HEK293 (cell line): Measurements from ENCODE around the gene IQCE.

Experiments
- MZF1 ChIP-seq: fragments of 450-650 bp; formaldehyde crosslinking; IDR thresholded peaks from 2 replicates; pipeline ENCODE4 v1.5.1; 2017; ENCODE audit warnings: missing biosample characterization, missing genetic modification characterization, borderline replicate concordance
- TCF7L2 ChIP-seq: IDR thresholded peaks from 2 replicates; pipeline ENCODE4 v1.6.1; 2011; ENCODE audit warnings: low read depth, mild to moderate bottlenecking, inconsistent platforms, low read length, moderate library complexity, borderline replicate concordance
- ZNF133 ChIP-seq: fragments of 450-650 bp; formaldehyde crosslinking; IDR thresholded peaks from 2 replicates; pipeline ENCODE4 v1.5.1; 2016; ENCODE audit warnings: missing biosample characterization, missing genetic modification characterization
- ZNF335 ChIP-seq: fragments of 450-650 bp; formaldehyde crosslinking; conservative IDR thresholded peaks from 2 replicates; pipeline ENCODE4 v1.5.1; 2016; ENCODE audit warnings: missing biosample characterization, missing genetic modification characterization
- ZNF341 ChIP-seq: fragments of 450-650 bp; formaldehyde crosslinking; IDR thresholded peaks from 2 replicates; pipeline ENCODE4; 2016; ENCODE audit warnings: low read depth, missing biosample characterization, missing genetic modification characterization
- ZNF37A ChIP-seq: fragments of 450-650 bp; IDR thresholded peaks from 2 replicates; pipeline ENCODE4 v1.5.1; 2018; ENCODE audit warnings: missing biosample characterization, missing genetic modification characterization
- ZNF404 ChIP-seq: fragments of 450-650 bp; formaldehyde crosslinking; IDR thresholded peaks from 2 replicates; pipeline ENCODE4 v1.5.1; 2017; ENCODE audit warnings: missing biosample characterization, missing genetic modification characterization
- ZNF416 ChIP-seq: fragments of 450-650 bp; formaldehyde crosslinking; IDR thresholded peaks from 2 replicates; pipeline ENCODE4 v1.5.1; 2016; ENCODE audit warnings: missing biosample characterization, missing genetic modification characterization
- ZNF530 ChIP-seq: fragments of 450-650 bp; formaldehyde crosslinking; IDR thresholded peaks from 2 replicates; pipeline ENCODE4 v1.5.1; 2016; ENCODE audit warnings: low read depth, missing biosample characterization, missing genetic modification characterization
- ZNF544 ChIP-seq: fragments of 450-650 bp; formaldehyde crosslinking; IDR thresholded peaks from 2 replicates; pipeline ENCODE4 v1.5.0; 2017; ENCODE audit warnings: missing biosample characterization, missing genetic modification characterization
- ZNF549 ChIP-seq: fragments of 450-650 bp; IDR thresholded peaks from 2 replicates; pipeline ENCODE4 v1.5.1; 2018; ENCODE audit warnings: missing biosample characterization, missing genetic modification characterization, mild to moderate bottlenecking, inconsistent platforms, moderate library complexity
- ZNF610 ChIP-seq: fragments of 450-650 bp; formaldehyde crosslinking; IDR thresholded peaks from 2 replicates; pipeline ENCODE4 v1.5.1; 2016; ENCODE audit warnings: missing biosample characterization, missing genetic modification characterization, borderline replicate concordance
- ZNF621 ChIP-seq: fragments of 450-650 bp; formaldehyde crosslinking; IDR thresholded peaks from 2 replicates; pipeline ENCODE4 v1.5.1; 2017; ENCODE audit warnings: missing biosample characterization, missing genetic modification characterization
- ZNF629 ChIP-seq: fragments of 450-650 bp; formaldehyde crosslinking; IDR thresholded peaks from 2 replicates; pipeline ENCODE4 v1.5.1; 2017; ENCODE audit warnings: missing biosample characterization, missing genetic modification characterization
- ZNF654 ChIP-seq: fragments of 450-650 bp; formaldehyde crosslinking; IDR thresholded peaks from 2 replicates; pipeline ENCODE4 v1.5.1; 2016; ENCODE audit warnings: low read depth, missing biosample characterization, missing genetic modification characterization
- ZNF768 ChIP-seq: fragments of 450-650 bp; formaldehyde crosslinking; IDR thresholded peaks from 2 replicates; pipeline ENCODE4 v1.5.1; 2018; ENCODE audit warnings: missing biosample characterization, mild to moderate bottlenecking, missing genetic modification characterization
- ZSCAN16 ChIP-seq: fragments of 450-650 bp; formaldehyde crosslinking; IDR thresholded peaks from 2 replicates; pipeline ENCODE4 v1.5.1; 2016; ENCODE audit warnings: missing biosample characterization, missing genetic modification characterization
- ZSCAN30 ChIP-seq: fragments of 450-650 bp; IDR thresholded peaks from 2 replicates; pipeline ENCODE4 v1.5.1; 2018; ENCODE audit warnings: missing biosample characterization, mild to moderate bottlenecking, missing genetic modification characterization, moderate library complexity
- ZXDB ChIP-seq: fragments of 450-650 bp; formaldehyde crosslinking; IDR thresholded peaks from 2 replicates; pipeline ENCODE4 v1.5.1; 2016; ENCODE audit warnings: missing biosample characterization, missing genetic modification characterization
- TF ChIP-seq, protein P1 (sequence below): fragments of 450-650 bp; formaldehyde crosslinking; IDR thresholded peaks from 2 replicates; pipeline ENCODE4 v1.5.1; 2016; ENCODE audit warnings: missing biosample characterization, missing genetic modification characterization
- TF ChIP-seq, protein P2 (sequence below): fragments of 450-650 bp; formaldehyde crosslinking; IDR thresholded peaks from 2 replicates; pipeline ENCODE4 v1.5.1; 2017; ENCODE audit warnings: missing biosample characterization, missing genetic modification characterization
- TF ChIP-seq, protein P3 (sequence below): fragments of 450-650 bp; formaldehyde crosslinking; IDR thresholded peaks from 2 replicates; pipeline ENCODE4 v1.5.1; 2016; ENCODE audit warnings: missing biosample characterization, missing genetic modification characterization
- TF ChIP-seq, protein P4 (sequence below): fragments of 450-650 bp; formaldehyde crosslinking; IDR thresholded peaks from 2 replicates; pipeline ENCODE4 v1.5.1; 2016; ENCODE audit warnings: missing biosample characterization, missing genetic modification characterization, borderline replicate concordance
- TF ChIP-seq, protein P5 (sequence below): fragments of 450-650 bp; formaldehyde crosslinking; IDR thresholded peaks from 2 replicates; pipeline ENCODE4 v1.5.1; 2016; ENCODE audit warnings: missing biosample characterization, missing genetic modification characterization

The IQCE gene

DNA sequence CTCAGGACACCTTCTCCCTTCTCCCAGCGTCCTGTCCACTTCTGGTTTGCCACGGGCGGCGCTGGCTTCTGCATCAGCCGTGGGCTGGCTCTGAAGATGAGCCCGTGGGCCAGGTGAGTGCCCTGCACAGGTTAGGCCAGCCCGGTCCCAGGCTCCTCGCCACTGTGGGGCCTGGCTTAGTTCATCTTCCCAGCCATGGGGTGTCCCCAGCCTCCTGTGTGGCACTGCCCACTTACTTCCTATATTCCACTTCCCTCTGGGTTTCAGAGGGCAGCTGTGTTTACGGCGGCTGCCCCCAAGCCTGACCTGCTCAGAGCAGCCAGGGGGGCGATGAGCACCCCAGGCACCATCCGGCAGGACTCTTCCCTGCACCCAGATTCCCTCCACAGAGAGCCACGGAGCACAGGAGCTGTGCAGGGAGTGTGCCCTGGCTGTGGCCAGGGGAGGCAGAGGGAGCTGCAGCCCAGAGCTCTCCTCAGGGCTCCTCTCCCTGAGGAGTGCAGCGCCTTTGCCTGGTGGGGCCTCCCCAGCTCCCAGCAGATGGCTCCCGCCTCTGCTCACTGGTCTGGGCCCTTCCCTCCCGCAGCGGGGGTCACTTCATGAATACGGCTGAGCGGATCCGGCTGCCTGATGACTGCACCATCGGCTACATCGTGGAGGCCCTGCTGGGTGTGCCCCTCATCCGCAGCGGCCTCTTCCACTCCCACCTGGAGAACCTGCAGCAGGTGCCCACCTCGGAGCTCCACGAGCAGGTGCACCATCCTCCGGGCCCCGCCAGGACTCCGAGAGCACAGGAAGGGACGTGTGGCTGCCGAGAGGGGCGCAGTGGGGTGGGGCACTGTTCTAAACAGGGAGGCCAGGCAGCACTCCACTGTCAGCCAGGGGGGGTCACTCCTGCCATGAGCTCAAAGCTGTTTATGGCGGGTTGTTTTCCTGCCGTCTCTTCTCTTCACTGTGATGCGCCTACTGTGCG, 32.8 kb upstream of the IQCE start (continued):
- TF ChIP-seq ZNF610, result no peak
- TF ChIP-seq ZXDB (tag by site-specific recombination), result no peak
- no peak for TF ChIP-seq ZNF404
- TF ChIP-seq, protein P1, sequence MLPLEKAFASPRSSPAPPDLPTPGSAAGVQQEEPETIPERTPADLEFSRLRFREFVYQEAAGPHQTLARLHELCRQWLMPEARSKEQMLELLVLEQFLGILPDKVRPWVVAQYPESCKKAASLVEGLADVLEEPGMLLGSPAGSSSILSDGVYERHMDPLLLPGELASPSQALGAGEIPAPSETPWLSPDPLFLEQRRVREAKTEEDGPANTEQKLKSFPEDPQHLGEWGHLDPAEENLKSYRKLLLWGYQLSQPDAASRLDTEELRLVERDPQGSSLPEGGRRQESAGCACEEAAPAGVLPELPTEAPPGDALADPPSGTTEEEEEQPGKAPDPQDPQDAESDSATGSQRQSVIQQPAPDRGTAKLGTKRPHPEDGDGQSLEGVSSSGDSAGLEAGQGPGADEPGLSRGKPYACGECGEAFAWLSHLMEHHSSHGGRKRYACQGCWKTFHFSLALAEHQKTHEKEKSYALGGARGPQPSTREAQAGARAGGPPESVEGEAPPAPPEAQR (tag by site-specific recombination), result no peak
- TF ChIP-seq ZNF335, result no peak
- no peak for TF ChIP-seq ZNF416 (tag by site-specific recombination)
- no peak for TF ChIP-seq ZSCAN30
- TF ChIP-seq ZNF768 (tag by site-specific recombination), result no peak
- TF ChIP-seq ZNF629, result peak; percentile 35; the same call in 1 of the 2 replicates
- TF ChIP-seq ZNF549 (tag by site-specific recombination), result no peak
- TF ChIP-seq, protein P2, sequence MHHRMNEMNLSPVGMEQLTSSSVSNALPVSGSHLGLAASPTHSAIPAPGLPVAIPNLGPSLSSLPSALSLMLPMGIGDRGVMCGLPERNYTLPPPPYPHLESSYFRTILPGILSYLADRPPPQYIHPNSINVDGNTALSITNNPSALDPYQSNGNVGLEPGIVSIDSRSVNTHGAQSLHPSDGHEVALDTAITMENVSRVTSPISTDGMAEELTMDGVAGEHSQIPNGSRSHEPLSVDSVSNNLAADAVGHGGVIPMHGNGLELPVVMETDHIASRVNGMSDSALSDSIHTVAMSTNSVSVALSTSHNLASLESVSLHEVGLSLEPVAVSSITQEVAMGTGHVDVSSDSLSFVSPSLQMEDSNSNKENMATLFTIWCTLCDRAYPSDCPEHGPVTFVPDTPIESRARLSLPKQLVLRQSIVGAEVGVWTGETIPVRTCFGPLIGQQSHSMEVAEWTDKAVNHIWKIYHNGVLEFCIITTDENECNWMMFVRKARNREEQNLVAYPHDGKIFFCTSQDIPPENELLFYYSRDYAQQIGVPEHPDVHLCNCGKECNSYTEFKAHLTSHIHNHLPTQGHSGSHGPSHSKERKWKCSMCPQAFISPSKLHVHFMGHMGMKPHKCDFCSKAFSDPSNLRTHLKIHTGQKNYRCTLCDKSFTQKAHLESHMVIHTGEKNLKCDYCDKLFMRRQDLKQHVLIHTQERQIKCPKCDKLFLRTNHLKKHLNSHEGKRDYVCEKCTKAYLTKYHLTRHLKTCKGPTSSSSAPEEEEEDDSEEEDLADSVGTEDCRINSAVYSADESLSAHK (tag by site-specific recombination), result no peak
- TF ChIP-seq ZSCAN16 (tag by site-specific recombination), result no peak
- TF ChIP-seq TCF7L2, result no peak
- no peak for TF ChIP-seq ZNF37A (tag by site-specific recombination)
- TF ChIP-seq ZNF621 (tag by site-specific recombination), result no peak
- no peak for TF ChIP-seq MZF1 (tag by site-specific recombination)
- TF ChIP-seq, protein P3, sequence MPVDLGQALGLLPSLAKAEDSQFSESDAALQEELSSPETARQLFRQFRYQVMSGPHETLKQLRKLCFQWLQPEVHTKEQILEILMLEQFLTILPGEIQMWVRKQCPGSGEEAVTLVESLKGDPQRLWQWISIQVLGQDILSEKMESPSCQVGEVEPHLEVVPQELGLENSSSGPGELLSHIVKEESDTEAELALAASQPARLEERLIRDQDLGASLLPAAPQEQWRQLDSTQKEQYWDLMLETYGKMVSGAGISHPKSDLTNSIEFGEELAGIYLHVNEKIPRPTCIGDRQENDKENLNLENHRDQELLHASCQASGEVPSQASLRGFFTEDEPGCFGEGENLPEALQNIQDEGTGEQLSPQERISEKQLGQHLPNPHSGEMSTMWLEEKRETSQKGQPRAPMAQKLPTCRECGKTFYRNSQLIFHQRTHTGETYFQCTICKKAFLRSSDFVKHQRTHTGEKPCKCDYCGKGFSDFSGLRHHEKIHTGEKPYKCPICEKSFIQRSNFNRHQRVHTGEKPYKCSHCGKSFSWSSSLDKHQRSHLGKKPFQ (tag by site-specific recombination), result no peak
- no peak for TF ChIP-seq ZNF544 (tag by site-specific recombination)
- TF ChIP-seq, protein P4, sequence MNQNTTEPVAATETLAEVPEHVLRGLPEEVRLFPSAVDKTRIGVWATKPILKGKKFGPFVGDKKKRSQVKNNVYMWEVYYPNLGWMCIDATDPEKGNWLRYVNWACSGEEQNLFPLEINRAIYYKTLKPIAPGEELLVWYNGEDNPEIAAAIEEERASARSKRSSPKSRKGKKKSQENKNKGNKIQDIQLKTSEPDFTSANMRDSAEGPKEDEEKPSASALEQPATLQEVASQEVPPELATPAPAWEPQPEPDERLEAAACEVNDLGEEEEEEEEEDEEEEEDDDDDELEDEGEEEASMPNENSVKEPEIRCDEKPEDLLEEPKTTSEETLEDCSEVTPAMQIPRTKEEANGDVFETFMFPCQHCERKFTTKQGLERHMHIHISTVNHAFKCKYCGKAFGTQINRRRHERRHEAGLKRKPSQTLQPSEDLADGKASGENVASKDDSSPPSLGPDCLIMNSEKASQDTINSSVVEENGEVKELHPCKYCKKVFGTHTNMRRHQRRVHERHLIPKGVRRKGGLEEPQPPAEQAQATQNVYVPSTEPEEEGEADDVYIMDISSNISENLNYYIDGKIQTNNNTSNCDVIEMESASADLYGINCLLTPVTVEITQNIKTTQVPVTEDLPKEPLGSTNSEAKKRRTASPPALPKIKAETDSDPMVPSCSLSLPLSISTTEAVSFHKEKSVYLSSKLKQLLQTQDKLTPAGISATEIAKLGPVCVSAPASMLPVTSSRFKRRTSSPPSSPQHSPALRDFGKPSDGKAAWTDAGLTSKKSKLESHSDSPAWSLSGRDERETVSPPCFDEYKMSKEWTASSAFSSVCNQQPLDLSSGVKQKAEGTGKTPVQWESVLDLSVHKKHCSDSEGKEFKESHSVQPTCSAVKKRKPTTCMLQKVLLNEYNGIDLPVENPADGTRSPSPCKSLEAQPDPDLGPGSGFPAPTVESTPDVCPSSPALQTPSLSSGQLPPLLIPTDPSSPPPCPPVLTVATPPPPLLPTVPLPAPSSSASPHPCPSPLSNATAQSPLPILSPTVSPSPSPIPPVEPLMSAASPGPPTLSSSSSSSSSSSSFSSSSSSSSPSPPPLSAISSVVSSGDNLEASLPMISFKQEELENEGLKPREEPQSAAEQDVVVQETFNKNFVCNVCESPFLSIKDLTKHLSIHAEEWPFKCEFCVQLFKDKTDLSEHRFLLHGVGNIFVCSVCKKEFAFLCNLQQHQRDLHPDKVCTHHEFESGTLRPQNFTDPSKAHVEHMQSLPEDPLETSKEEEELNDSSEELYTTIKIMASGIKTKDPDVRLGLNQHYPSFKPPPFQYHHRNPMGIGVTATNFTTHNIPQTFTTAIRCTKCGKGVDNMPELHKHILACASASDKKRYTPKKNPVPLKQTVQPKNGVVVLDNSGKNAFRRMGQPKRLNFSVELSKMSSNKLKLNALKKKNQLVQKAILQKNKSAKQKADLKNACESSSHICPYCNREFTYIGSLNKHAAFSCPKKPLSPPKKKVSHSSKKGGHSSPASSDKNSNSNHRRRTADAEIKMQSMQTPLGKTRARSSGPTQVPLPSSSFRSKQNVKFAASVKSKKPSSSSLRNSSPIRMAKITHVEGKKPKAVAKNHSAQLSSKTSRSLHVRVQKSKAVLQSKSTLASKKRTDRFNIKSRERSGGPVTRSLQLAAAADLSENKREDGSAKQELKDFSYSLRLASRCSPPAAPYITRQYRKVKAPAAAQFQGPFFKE (tag by site-specific recombination), result no peak
- TF ChIP-seq ZNF530, result no peak
- TF ChIP-seq ZNF133 (tag by site-specific recombination), result no peak
- TF ChIP-seq ZNF654 (tag by site-specific recombination), result no peak
- TF ChIP-seq ZNF341 (tag by site-specific recombination), result peak; percentile 19; the same call in 1 of the 2 replicates
- TF ChIP-seq, protein P5, sequence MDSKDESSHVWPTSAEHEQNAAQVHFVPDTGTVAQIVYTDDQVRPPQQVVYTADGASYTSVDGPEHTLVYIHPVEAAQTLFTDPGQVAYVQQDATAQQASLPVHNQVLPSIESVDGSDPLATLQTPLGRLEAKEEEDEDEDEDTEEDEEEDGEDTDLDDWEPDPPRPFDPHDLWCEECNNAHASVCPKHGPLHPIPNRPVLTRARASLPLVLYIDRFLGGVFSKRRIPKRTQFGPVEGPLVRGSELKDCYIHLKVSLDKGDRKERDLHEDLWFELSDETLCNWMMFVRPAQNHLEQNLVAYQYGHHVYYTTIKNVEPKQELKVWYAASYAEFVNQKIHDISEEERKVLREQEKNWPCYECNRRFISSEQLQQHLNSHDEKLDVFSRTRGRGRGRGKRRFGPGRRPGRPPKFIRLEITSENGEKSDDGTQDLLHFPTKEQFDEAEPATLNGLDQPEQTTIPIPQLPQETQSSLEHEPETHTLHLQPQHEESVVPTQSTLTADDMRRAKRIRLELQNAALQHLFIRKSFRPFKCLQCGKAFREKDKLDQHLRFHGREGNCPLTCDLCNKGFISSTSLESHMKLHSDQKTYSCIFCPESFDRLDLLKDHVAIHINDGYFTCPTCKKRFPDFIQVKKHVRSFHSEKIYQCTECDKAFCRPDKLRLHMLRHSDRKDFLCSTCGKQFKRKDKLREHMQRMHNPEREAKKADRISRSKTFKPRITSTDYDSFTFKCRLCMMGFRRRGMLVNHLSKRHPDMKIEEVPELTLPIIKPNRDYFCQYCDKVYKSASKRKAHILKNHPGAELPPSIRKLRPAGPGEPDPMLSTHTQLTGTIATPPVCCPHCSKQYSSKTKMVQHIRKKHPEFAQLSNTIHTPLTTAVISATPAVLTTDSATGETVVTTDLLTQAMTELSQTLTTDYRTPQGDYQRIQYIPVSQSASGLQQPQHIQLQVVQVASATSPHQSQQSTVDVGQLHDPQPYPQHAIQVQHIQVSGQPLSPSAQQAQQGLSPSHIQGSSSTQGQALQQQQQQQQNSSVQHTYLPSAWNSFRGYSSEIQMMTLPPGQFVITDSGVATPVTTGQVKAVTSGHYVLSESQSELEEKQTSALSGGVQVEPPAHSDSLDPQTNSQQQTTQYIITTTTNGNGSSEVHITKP, result no peak
